Small intestine (tissue), 7 donors: ENCODE measurements around the gene TDP1. TPM values are rescaled to one million over a fixed set of nuclear protein-coding genes. Genes with fewer than 3 reads are reported as not detected.

Experiments
- DNase-seq, 2 donors: peaks; one replicate each; pipeline versions ENCODE4 v3.0.0 to v3.0.0-alpha.2; 2013
- FAIRE-seq: peaks from 2 replicates; lab custom pipeline; 2012; peaks lifted over from hg19 to GRCh38; lab: Jason Lieb, UNC
- H3K27ac ChIP-seq, 3 donors: one replicate each; pipeline ENCODE4 v1.5.1; 2013; ENCODE audit warnings: low read length in 2 of 3, mild to moderate bottlenecking in 2 of 3, control low read depth in 1 of 3, inconsistent platforms in 1 of 3, low read depth in 1 of 3, moderate library complexity in 1 of 3
- H3K27me3 ChIP-seq, 3 donors: one replicate each; pipeline ENCODE4 v1.6.1; 2013; ENCODE audit warnings: low read length in 3 of 3, inconsistent platforms in 1 of 3; ENCODE audit not compliant: control insufficient read depth in 3 of 3, insufficient read depth in 3 of 3
- H3K36me3 ChIP-seq, 3 donors: one replicate each; pipeline ENCODE4 v1.6.1; 2013; ENCODE audit warnings: low read length in 3 of 3, inconsistent platforms in 1 of 3, low read depth in 1 of 3, mild to moderate bottlenecking in 1 of 3, moderate library complexity in 1 of 3; ENCODE audit not compliant: control insufficient read depth in 3 of 3, insufficient read depth in 2 of 3
- H3K4me1 ChIP-seq, 3 donors: one replicate each; pipeline ENCODE4 v1.6.1; 2013; ENCODE audit warnings: low read length in 2 of 3, inconsistent platforms in 1 of 3, low read depth in 1 of 3, mild to moderate bottlenecking in 1 of 3, moderate library complexity in 1 of 3; ENCODE audit not compliant: control insufficient read depth in 3 of 3, insufficient read depth in 2 of 3
- H3K4me3 ChIP-seq, 3 donors: one replicate each; pipeline ENCODE4 v1.5.1; 2013; ENCODE audit warnings: low read length in 3 of 3, control low read depth in 1 of 3, inconsistent platforms in 1 of 3, low read depth in 1 of 3, mild to moderate bottlenecking in 1 of 3, moderate library complexity in 1 of 3
- H3K9me3 ChIP-seq, 2 donors: one replicate each; pipeline ENCODE4 v1.6.1; 2013; ENCODE audit warnings: low read depth in 1 of 2, low read length in 1 of 2; ENCODE audit not compliant: control insufficient read depth in 2 of 2, insufficient read depth in 1 of 2
- WGBS, 3 donors: extraction: QIAGEN DNeasy Blood & Tissue Kit; methylation state at CpG; one replicate each; pipeline ENCODE4 v1.1.7; 2013; 5-methylcytosine and 5-hydroxymethylcytosine counted together
- polyA plus RNA-seq, 4 donors: library from polyadenylated mRNA; stranded (reverse) in 3 of 4; unstranded in 1 of 4; fragments of 200-250 nt in 3 of 4; fragments of 120-200 nt in 1 of 4; gene quantifications; one replicate each; pipeline versions ENCODE4 v1.2.1 to v1.2.3, GENCODE V29; 2013
- donor health status: healthy with polysubstance abuse.
- donor health status: control.
- donor health status: control.
- donor health status: Bipolar disorder and iron deficiency.
- donor health status: healthy.

Gene TDP1
- polyA plus RNA-seq, 4 donors = 2.5 to 18.3 (median 6.6) TPM

DNA sequence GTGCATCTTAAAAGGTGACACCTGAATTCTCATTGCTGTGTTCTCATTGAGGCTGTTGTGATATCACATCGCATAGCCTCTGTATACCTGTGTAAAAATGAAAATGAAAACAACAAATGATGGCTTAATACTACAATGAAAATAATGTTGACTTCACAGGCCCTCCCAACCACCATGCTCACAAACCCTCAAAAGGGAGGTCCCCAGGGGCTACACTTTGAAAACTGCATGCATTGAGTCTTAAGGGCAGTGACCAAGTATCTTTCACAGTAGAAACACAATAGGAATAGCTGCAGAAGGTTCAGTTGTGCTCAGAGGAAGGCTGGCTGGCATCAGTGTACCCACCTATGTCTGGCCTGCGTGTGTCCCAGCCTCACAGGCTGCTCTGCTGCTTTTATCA lies 78.4 kb downstream of the TDP1 start:
- 94 to 98% (median 97%) methylated on average over 2 of the region's 2 CpGs for WGBS, 3 donors
- no peaks in the 10 kb centered on the region for H3K27me3 ChIP-seq
- H3K4me3 ChIP-seq = no peak overlapping the region
- no peaks in the 10 kb centered on the region for H3K4me1 ChIP-seq
- no peak for FAIRE-seq
- H3K27ac ChIP-seq = no peak overlapping the region
- H3K36me3 ChIP-seq = peaks cover 0 to 28% (median 5%) of the 10 kb centered on the region in 3 donors
- H3K9me3 ChIP-seq = no peaks in the 10 kb centered on the region
- no peak for DNase-seq

GRCh38 chr14:90034835-90035525 lies 79.3 kb downstream of the TDP1 start:
- DNase-seq (no peak), FAIRE-seq (no peak)
- no peak overlapping the region for H3K27ac ChIP-seq
- WGBS, 3 donors = 93 to 95% (median 95%) methylated on average over 6 of the region's 6 CpGs
- H3K4me3 ChIP-seq = no peak overlapping the region
- no peaks in the 10 kb centered on the region for H3K27me3 ChIP-seq
- H3K4me1 ChIP-seq = no peaks in the 10 kb centered on the region
- no peaks in the 10 kb centered on the region for H3K9me3 ChIP-seq
- H3K36me3 ChIP-seq = peaks cover 0 to 31% (median 5%) of the 10 kb centered on the region in 3 donors

GRCh38 chr14:90039253-90040010 lies 83.7 kb downstream of the TDP1 start:
- peaks cover 0 to 19% (median 0%) of the 10 kb centered on the region in 3 donors for H3K36me3 ChIP-seq
- H3K9me3 ChIP-seq = no peaks in the 10 kb centered on the region
- no peak overlapping the region for H3K27ac ChIP-seq
- WGBS, 3 donors = 94 to 96% (median 95%) methylated on average over 11 of the region's 11 CpGs
- no peaks in the 10 kb centered on the region for H3K27me3 ChIP-seq
- DNase-seq (no peak), FAIRE-seq (no peak)
- no peak overlapping the region for H3K4me3 ChIP-seq
- no peaks in the 10 kb centered on the region for H3K4me1 ChIP-seq

DNA sequence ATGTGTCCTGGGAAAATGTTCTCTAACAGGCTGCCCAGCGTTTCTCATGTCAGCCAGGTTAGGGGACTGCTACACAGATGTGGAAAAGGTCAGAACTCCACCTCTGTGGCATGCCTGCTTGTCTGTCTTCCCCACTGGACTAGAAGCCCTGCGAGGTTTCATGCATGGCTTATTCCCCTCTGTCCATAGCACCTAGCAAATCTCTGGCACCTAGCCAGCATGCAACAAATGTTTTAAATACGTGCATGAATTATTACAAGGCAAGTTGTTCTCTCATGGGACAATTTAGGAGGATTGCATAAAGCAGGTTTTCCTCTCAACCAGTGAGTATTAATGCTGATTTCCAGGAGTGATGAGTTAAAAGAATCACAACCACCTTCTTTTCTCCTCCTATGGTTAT lies 84.7 kb downstream of the TDP1 start:
- no peak overlapping the region for H3K4me3 ChIP-seq
- DNase-seq (no peak), FAIRE-seq (no peak)
- no peaks in the 10 kb centered on the region for H3K4me1 ChIP-seq
- no peaks in the 10 kb centered on the region for H3K9me3 ChIP-seq
- no peaks in the 10 kb centered on the region for H3K27me3 ChIP-seq
- H3K36me3 ChIP-seq = peaks cover 0 to 22% (median 0%) of the 10 kb centered on the region in 3 donors
- WGBS, 3 donors = 80 to 92% (median 90%) methylated on average over 3 of the region's 3 CpGs
- H3K27ac ChIP-seq = no peak overlapping the region

DNA sequence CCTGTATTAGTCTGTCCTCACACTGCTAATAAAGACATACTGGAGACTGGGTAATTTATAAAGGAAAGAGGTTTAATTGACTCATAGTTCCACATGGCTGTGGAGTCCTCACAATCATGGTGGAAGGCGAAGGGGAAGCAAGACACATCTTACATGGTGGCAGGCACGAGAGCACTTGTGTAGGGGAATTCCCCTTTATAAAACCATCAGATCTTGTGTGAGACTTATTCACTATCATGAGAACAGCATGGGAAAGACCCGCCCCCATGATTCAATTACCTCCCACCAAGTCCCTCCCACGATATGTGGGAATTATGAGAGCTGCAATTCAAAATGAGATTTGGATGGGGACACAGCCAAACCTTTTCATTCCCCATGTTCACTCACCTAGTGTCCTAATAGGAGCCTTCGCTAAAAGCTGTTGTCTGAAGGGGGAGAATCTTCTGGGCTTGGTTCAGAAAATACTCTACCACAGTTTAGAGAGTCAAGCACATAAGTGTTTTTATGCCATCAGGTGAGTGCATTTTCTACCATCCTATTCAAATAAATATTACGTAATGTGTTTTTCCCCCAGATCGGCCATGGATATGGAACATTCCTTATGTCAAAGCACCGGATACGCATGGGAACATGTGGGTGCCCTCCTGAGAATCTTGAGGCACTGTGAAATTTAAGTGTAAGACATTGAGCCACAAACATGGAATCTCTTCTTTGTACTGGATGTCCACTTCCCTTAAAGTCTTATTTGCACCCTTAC lies 86.9 kb downstream of the TDP1 start:
- no peaks in the 10 kb centered on the region for H3K9me3 ChIP-seq
- DNase-seq (no peak), FAIRE-seq (no peak)
- peaks cover 0 to 19% (median 0%) of the 10 kb centered on the region in 3 donors for H3K36me3 ChIP-seq
- H3K27ac ChIP-seq = no peak overlapping the region
- WGBS, 3 donors = 90 to 93% (median 90%) methylated on average over 9 of the region's 9 CpGs
- H3K27me3 ChIP-seq = no peaks in the 10 kb centered on the region
- H3K4me3 ChIP-seq = no peak overlapping the region
- H3K4me1 ChIP-seq = no peaks in the 10 kb centered on the region

DNA sequence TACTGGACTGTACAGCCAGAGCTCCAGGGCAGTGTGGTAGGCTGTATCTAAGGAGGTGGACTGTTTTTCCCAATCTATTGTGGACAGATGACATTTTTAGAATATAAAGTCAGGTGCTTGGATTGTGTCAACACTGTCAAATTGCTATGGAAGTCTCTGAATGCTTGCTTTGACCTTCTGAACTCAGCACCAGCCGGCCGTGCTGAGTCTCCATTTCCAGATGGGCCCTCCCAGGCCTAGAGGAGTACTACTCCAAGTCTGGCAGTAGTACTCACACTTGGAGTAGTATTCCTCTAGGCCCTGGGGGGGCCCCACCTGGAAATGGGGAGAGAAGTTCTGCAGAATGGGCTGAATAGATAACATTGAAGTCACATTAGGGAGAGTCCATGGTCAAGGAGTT lies 89.9 kb downstream of the TDP1 start:
- no peaks in the 10 kb centered on the region for H3K4me1 ChIP-seq
- no peaks in the 10 kb centered on the region for H3K27me3 ChIP-seq
- WGBS, 3 donors = 69 to 82% (median 72%) methylated on average over 2 of the region's 2 CpGs
- H3K4me3 ChIP-seq = no peak overlapping the region
- DNase-seq = no peak
- H3K9me3 ChIP-seq = no peaks in the 10 kb centered on the region
- no peak overlapping the region for H3K27ac ChIP-seq
- no peak for FAIRE-seq
- H3K36me3 ChIP-seq = peaks cover 0 to 13% (median 0%) of the 10 kb centered on the region in 3 donors

- H3K4me3 ChIP-seq = no peak overlapping the region
- H3K4me1 ChIP-seq = no peaks in the 10 kb centered on the region
- H3K27me3 ChIP-seq = peaks cover 0 to 4% (median 0%) of the 10 kb centered on the region in 3 donors
- WGBS, 3 donors = 64 to 85% (median 67%) methylated on average over 3 of the region's 3 CpGs
- no peak overlapping the region for H3K27ac ChIP-seq
- H3K9me3 ChIP-seq = no peaks in the 10 kb centered on the region
- FAIRE-seq (no peak), DNase-seq (no peak)
- peaks cover 0 to 6% (median 0%) of the 10 kb centered on the region in 3 donors for H3K36me3 ChIP-seq
Observed at GRCh38 chr14:90049390-90049789, 93.7 kb downstream of the TDP1 start.

DNA sequence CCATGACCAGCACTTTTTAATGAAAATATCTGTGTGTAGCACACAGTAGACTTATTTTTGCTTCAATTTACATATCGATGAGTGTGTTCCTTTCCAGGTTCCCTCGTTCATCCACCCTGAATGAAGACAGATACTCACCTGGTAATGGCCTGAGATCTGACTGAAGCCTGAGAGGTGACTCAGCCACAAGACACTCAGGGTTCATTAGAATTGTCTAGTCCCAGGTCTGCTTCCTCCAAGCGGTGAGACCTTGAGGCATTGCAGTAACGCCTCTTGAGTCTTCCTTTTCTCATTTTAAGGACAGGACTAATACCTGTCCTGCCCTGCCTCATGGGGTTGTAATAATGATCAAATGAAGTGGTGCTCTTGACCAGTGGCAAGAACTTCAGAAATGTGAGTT lies 94.5 kb downstream of the TDP1 start:
- FAIRE-seq (no peak), DNase-seq (no peak)
- 96 to 97% (median 97%) methylated on average over 4 of the region's 4 CpGs for WGBS, 3 donors

More for the DNA sequence above, 94.5 kb downstream of the TDP1 start:
- H3K36me3 ChIP-seq = no peaks in the 10 kb centered on the region
- H3K27me3 ChIP-seq = peaks cover 0 to 4% (median 4%) of the 10 kb centered on the region in 3 donors
- no peak overlapping the region for H3K4me3 ChIP-seq
- H3K9me3 ChIP-seq = no peaks in the 10 kb centered on the region
- H3K27ac ChIP-seq = no peak overlapping the region
- H3K4me1 ChIP-seq = no peaks in the 10 kb centered on the region
